K562 (cell line): ENCODE data around the gene ZKSCAN3. TPM values are rescaled to one million over a fixed set of nuclear protein-coding genes. Genes with fewer than 3 reads are reported as not detected.
A peak's percentile ranks its signal among the peaks of the same experiment; 100 is the strongest.

ENCODE experiments used
- DMBX1 ChIP-seq: fragments of 250-450 bp; sonication (Bioruptor Pico); IDR thresholded peaks from 2 replicates; pipeline ENCODE4 v1.8.0; 2022; ENCODE audit warnings: inconsistent platforms, mild to moderate bottlenecking, moderate library complexity, borderline replicate concordance
- FOS ChIP-seq: IDR thresholded peaks from 3 replicates; pipeline ENCODE4 v1.6.1; 2011; ENCODE audit not compliant: insufficient read length; ENCODE audit errors: extremely low read depth
- HDAC2 ChIP-seq: fragments of 450-650 bp; IDR thresholded peaks from 2 replicates; pipeline ENCODE4 v1.6.1; 2016; ENCODE audit warnings: mild to moderate bottlenecking
- HMBOX1 ChIP-seq: sonication (generic); IDR thresholded peaks from 2 replicates; pipeline ENCODE4 v1.6.1; 2016
- RB1 ChIP-seq: fragments of 450-650 bp; IDR thresholded peaks from 2 replicates; pipeline ENCODE4 v1.6.1; 2017; ENCODE audit warnings: low read depth, mild to moderate bottlenecking
- RBBP5 ChIP-seq: fragments of 200-600 bp; sonication (generic); IDR thresholded peaks from 2 replicates; pipeline ENCODE4 v1.6.1; 2012; ENCODE audit warnings: borderline replicate concordance, mild to moderate bottlenecking, low read length, control low read depth, inconsistent platforms; ENCODE audit not compliant: insufficient read depth, poor library complexity, severe bottlenecking
- RNF2 ChIP-seq: sonication (generic); IDR thresholded peaks from 2 replicates; pipeline ENCODE4 v1.6.1; 2016
- TAF15 ChIP-seq: fragments of 200-400 bp; formaldehyde crosslinking; IDR thresholded peaks from 2 replicates; pipeline ENCODE4 v1.6.1; 2017; ENCODE audit warnings: mild to moderate bottlenecking, low read depth, low read length, moderate library complexity
- U2AF1 ChIP-seq: fragments of 200-400 bp; formaldehyde crosslinking; optimal IDR thresholded peaks from 2 replicates; pipeline ENCODE3; 2017; ENCODE audit warnings: mild to moderate bottlenecking, low read depth, low read length, moderate library complexity
- USF1 ChIP-seq: sonication (generic); formaldehyde crosslinking; IDR thresholded peaks from 2 replicates; pipeline ENCODE4 v1.9.0; 2022; ENCODE audit warnings: mild to moderate bottlenecking, missing genetic modification reagents
- ZKSCAN1 ChIP-seq: fragments of 150-350 bp; IDR thresholded peaks from 2 replicates; pipeline ENCODE4 v1.6.1; 2016; ENCODE audit warnings: low read depth, low read length
- ZNF407 ChIP-seq: fragments of 450-650 bp; IDR thresholded peaks from 2 replicates; pipeline ENCODE4 v1.6.1; 2016; ENCODE audit warnings: low read depth
- ZNF507 ChIP-seq: conservative IDR thresholded peaks from 2 replicates; pipeline ENCODE4 v1.6.1; 2017; ENCODE audit warnings: missing genetic modification characterization, missing compliant biosample characterization
- ZSCAN32 ChIP-seq: fragments of 450-650 bp; formaldehyde crosslinking; IDR thresholded peaks from 2 replicates; pipeline ENCODE4 v1.4.0; 2020; ENCODE audit warnings: mild to moderate bottlenecking, moderate library complexity
- polyA plus RNA-seq, 8 experiments: library from polyadenylated mRNA; depleted of rRNA in 4 of 8; stranded (reverse) in 5 of 8; unstranded in 3 of 8; fragments of >200 nt; fragmentation: Nextera tagmentation in 2 of 8; fragmentation: Illumina TruSeq in 1 of 8; extraction: Ambion mirVana in 2 of 8; extraction: Trizol in 1 of 8; gene quantifications; 2 replicates each; pipeline versions ENCODE4 v1.2.1 to v1.2.3, GENCODE V29; 2011 to 2014; ENCODE audit warnings: inconsistent platforms in 1 of 8, missing spikeins in 1 of 8
- total RNA-seq, 7 experiments: library from RNA; depleted of rRNA in 6 of 7; stranded (reverse); fragments of >200 nt in 6 of 7; fragmentation: Illumina TruSeq in 2 of 7; extraction: Trizol in 2 of 7; gene quantifications; 2 replicates each; pipeline versions ENCODE4 v1.2.1 to v1.2.3, GENCODE V29; 2011 to 2021; ENCODE audit warnings: low replicate concordance in 1 of 7
- TF ChIP-seq, protein P1 (sequence below): sonication (generic); formaldehyde crosslinking; IDR thresholded peaks from 2 replicates; pipeline ENCODE4 v1.8.1; 2022; ENCODE audit warnings: missing genetic modification reagents

Gene ZKSCAN3
- total and polyA plus RNA-seq, 9 of the 15 experiments (the other 6 are each of a cell fraction or from before 2014, with no cell fraction given): 3.0 to 12.4 (median 10.2) TPM

DNA sequence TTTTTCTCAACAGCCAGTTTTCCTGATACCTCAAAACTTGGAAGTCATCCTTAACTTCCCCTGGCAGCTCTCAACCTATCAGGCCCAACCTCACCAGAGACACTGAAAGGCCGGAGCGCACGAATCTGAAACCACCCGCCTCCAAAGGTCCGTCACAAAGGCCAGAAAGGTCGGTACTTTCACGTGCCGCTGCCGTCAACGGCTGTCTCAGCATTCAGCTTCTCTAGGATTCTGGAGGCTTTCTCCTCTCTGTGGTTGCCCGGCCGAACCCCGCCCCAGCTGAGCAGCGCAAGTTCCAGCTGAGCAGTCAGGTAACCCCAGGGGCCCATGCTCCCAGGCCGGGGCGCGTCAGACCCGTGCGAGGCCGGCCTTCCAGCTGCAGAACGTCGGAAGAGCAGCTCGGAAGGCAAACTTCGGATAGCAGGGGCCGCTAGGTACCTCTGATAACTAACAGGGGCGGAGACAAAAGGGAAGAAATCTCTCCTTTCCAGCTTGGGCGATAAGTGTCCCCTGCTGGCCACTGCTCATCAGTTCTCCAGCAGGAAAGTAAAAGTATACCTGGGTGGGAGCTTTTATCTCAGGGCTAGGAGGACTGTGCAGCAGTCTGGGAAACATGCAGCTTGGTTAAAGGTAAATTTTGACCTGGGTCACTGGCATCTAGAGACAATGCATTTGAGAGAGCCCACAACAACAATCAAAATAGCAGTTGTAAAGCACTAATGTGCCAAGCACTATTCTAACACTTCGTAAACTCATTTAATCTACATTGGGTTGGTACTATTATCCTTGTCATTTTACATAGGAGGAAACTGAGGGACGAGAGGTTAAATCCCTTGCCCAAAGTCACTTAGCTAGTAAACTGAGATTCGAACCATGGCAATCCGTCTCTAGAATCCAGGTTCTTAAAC lies 33.7 kb downstream of the ZKSCAN3 start (continued):
- TF ChIP-seq ZNF407 (no peak), FOS (no peak), ZNF507 (no peak), RNF2 (peak; percentile 82), USF1 (CRISPR knock-in tag) (peak; percentile 65), DMBX1 (CRISPR knock-in tag) (no peak), ZKSCAN1 (no peak; the same call in 1 of the 2 replicates), HMBOX1 (peak; percentile 33; the same call in 1 of the 2 replicates), RBBP5 (peak; percentile 47), U2AF1 (no peak), TAF15 (no peak), ZSCAN32 (CRISPR knock-in tag) (no peak), RB1 (peak; percentile 63; the same call in 1 of the 2 replicates), HDAC2 (no peak)
- TF ChIP-seq, protein P1, sequence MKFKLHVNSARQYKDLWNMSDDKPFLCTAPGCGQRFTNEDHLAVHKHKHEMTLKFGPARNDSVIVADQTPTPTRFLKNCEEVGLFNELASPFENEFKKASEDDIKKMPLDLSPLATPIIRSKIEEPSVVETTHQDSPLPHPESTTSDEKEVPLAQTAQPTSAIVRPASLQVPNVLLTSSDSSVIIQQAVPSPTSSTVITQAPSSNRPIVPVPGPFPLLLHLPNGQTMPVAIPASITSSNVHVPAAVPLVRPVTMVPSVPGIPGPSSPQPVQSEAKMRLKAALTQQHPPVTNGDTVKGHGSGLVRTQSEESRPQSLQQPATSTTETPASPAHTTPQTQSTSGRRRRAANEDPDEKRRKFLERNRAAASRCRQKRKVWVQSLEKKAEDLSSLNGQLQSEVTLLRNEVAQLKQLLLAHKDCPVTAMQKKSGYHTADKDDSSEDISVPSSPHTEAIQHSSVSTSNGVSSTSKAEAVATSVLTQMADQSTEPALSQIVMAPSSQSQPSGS (CRISPR knock-in tag): no peak
